ENCODE data around the gene AKAP12.

The AKAP12 gene

DNA sequence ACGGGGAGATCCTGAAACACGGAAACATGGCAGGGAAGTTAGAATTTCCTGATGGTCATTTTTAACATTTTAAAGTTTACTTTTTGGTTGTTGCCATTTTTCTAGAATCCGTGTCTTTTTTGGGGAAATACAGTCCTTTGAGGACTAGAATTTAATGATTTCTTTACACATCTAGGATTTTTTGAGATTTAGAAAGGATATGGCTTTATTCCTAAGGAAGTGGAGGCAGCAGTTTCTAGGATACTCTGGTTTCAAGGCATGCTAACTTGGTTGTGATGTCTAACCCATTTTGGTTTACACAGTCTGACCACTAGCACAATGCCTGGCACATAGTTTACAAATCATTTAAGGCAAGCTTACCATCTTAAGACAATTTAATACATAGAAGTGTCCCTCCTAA, 152.7 kb downstream of the AKAP12 start:
- H3K4me3 ChIP-seq (ENCODE audit: low read depth, low read length) = peak overlapping the region; percentile 87
- peak overlapping the region; percentile 91 for H3K9ac ChIP-seq (ENCODE audit: low read length)
- H3K36me3 ChIP-seq (ENCODE audit: control insufficient read depth, insufficient read depth, low read length) = peaks cover 15% of the 10 kb centered on the region
- H3K27ac ChIP-seq (ENCODE audit: low read depth, low read length) = peak overlapping the region; percentile 66; the same call in 1 of the 2 replicates
- H3K9me3 ChIP-seq (ENCODE audit: control insufficient read depth, insufficient read depth, low read depth, low read length) = no peaks in the 10 kb centered on the region
- H3K27me3 ChIP-seq (ENCODE audit: control insufficient read depth, insufficient read depth, low read length) = no peaks in the 10 kb centered on the region
- H3K4me1 ChIP-seq (ENCODE audit: control insufficient read depth, insufficient read depth, low read length) = peaks cover 12% of the 10 kb centered on the region

DNA sequence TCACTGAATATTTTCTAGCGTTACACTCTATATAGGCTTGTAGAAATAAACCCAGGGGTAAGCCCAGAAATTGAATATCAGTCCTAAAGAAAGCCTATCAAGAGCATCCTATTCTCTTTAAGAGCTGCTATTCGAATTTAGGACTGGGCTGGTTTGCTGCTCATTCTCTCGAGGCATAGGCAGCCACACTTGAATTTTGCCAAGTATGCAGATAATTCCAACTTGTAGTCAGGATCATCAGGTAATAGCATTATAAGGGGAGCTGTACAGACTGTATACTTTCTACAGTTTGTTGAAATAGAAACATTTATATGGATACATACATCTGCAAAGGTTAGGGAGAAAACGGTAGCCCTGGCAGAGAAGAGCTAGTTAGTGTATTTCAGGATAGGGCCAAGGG, 153.6 kb downstream of the AKAP12 start:
- Histone ChIP-seq H3K27ac (ENCODE audit: low read depth, low read length) (no peak overlapping the region), H3K4me3 (ENCODE audit: low read depth, low read length) (peak overlapping the region; percentile 87; the same call in 1 of the 2 replicates)

GRCh38 chr6:151399679-151400078, 159.9 kb downstream of the AKAP12 start:
- Histone ChIP-seq H3K9ac (ENCODE audit: low read length) (no peak overlapping the region), H3K4me1 (ENCODE audit: control insufficient read depth, insufficient read depth, low read length) (peaks cover 3% of the 10 kb centered on the region; the same call in 1 of the 2 replicates), H3K27me3 (ENCODE audit: control insufficient read depth, insufficient read depth, low read length) (no peaks in the 10 kb centered on the region), H3K9me3 (ENCODE audit: control insufficient read depth, insufficient read depth, low read depth, low read length) (no peaks in the 10 kb centered on the region), H3K27ac (ENCODE audit: low read depth, low read length) (no peak overlapping the region), H3K36me3 (ENCODE audit: control insufficient read depth, insufficient read depth, low read length) (peaks cover 33% of the 10 kb centered on the region), H3K4me3 (ENCODE audit: low read depth, low read length) (no peak overlapping the region)

More for the DNA sequence above, 153.6 kb downstream of the AKAP12 start:
- H3K9ac ChIP-seq (ENCODE audit: low read length) = no peak overlapping the region
- H3K36me3 ChIP-seq (ENCODE audit: control insufficient read depth, insufficient read depth, low read length) = peaks cover 13% of the 10 kb centered on the region
- no peaks in the 10 kb centered on the region for H3K27me3 ChIP-seq (ENCODE audit: control insufficient read depth, insufficient read depth, low read length)
- no peaks in the 10 kb centered on the region for H3K9me3 ChIP-seq (ENCODE audit: control insufficient read depth, insufficient read depth, low read depth, low read length)
- peaks cover 12% of the 10 kb centered on the region for H3K4me1 ChIP-seq (ENCODE audit: control insufficient read depth, insufficient read depth, low read length)

DNA sequence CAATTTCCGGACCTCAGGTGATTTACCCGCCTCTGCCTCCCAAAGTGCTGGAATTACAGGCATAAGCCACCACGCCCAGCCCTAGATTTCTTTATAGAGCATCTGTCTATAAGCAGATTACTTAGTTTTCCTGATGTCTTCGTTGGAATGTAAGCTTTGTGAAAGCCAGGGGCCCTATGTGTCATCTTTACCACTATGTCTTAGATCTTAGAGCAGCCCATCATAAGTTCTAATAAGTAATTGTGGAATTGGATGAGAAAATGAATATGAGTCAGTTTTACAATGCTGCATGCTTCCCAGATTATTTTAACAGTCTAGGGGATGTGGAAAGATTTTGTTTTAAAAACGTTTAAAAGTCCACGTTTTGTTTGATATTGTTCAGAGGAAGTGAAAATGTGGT, 160.7 kb downstream of the AKAP12 start:
- no peaks in the 10 kb centered on the region for H3K27me3 ChIP-seq (ENCODE audit: control insufficient read depth, insufficient read depth, low read length)
- H3K36me3 ChIP-seq (ENCODE audit: control insufficient read depth, insufficient read depth, low read length) = peaks cover 38% of the 10 kb centered on the region
- H3K4me1 ChIP-seq (ENCODE audit: control insufficient read depth, insufficient read depth, low read length) = peaks cover 3% of the 10 kb centered on the region; the same call in 1 of the 2 replicates
- H3K4me3 ChIP-seq (ENCODE audit: low read depth, low read length) = no peak overlapping the region
- no peak overlapping the region for H3K27ac ChIP-seq (ENCODE audit: low read depth, low read length)
- no peaks in the 10 kb centered on the region for H3K9me3 ChIP-seq (ENCODE audit: control insufficient read depth, insufficient read depth, low read depth, low read length)
- H3K9ac ChIP-seq (ENCODE audit: low read length) = no peak overlapping the region

DNA sequence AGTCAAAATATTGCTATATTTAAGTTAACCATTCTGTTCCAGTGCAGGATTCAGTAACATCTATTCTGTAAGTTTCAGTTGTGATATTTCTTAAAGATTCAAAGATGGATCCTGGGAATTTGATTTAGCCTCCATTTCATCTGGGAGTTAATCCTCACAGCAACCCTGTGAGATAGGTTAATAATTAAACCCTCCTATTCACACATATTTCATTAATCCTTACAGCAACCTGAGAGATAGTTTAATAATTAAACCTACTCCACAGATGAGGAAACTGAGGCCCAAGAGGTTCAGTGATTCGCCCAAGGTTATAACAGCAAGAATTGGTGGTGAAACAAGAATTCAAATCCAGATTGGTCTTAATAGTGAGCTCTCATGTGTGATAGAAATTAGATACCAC, 162.5 kb downstream of the AKAP12 start:
- peaks cover 3% of the 10 kb centered on the region; the same call in 1 of the 2 replicates for H3K4me1 ChIP-seq (ENCODE audit: control insufficient read depth, insufficient read depth, low read length)

GRCh38 chr6:151403919-151404308, 164.1 kb downstream of the AKAP12 start:
- no peak overlapping the region for H3K4me3 ChIP-seq (ENCODE audit: low read depth, low read length)
- H3K9ac ChIP-seq (ENCODE audit: low read length) = no peak overlapping the region
- H3K9me3 ChIP-seq (ENCODE audit: control insufficient read depth, insufficient read depth, low read depth, low read length) = no peaks in the 10 kb centered on the region
- no peaks in the 10 kb centered on the region for H3K27me3 ChIP-seq (ENCODE audit: control insufficient read depth, insufficient read depth, low read length)
- peaks cover 46% of the 10 kb centered on the region for H3K36me3 ChIP-seq (ENCODE audit: control insufficient read depth, insufficient read depth, low read length)
- no peak overlapping the region for H3K27ac ChIP-seq (ENCODE audit: low read depth, low read length)
- peaks cover 3% of the 10 kb centered on the region; the same call in 1 of the 2 replicates for H3K4me1 ChIP-seq (ENCODE audit: control insufficient read depth, insufficient read depth, low read length)

More for the DNA sequence above, 162.5 kb downstream of the AKAP12 start:
- H3K9ac ChIP-seq (ENCODE audit: low read length) = no peak overlapping the region
- no peak overlapping the region for H3K4me3 ChIP-seq (ENCODE audit: low read depth, low read length)
- H3K9me3 ChIP-seq (ENCODE audit: control insufficient read depth, insufficient read depth, low read depth, low read length) = no peaks in the 10 kb centered on the region
- H3K27me3 ChIP-seq (ENCODE audit: control insufficient read depth, insufficient read depth, low read length) = no peaks in the 10 kb centered on the region
- no peak overlapping the region for H3K27ac ChIP-seq (ENCODE audit: low read depth, low read length)
- H3K36me3 ChIP-seq (ENCODE audit: control insufficient read depth, insufficient read depth, low read length) = peaks cover 43% of the 10 kb centered on the region
